Colonic mucosa (tissue), 4 donors: ENCODE results near the gene RBM45. TPM values are rescaled to one million over a fixed set of nuclear protein-coding genes. Genes with fewer than 3 reads are reported as not detected.
"Not testable (repeated sequence)": the region's sequence is repeated elsewhere in the genome, so short reads cannot be mapped to it uniquely, and the experiment has no call there.

Experiments used
- DNase-seq: peaks from one replicate; pipeline ENCODE4 v3.0.0-alpha.2; 2020
- H3K27ac ChIP-seq: fragments of 200-600 bp; one replicate; pipeline ENCODE4 v1.8.0; 2021
- H3K27me3 ChIP-seq: fragments of 200-600 bp; one replicate; pipeline ENCODE4 v1.8.0; 2021
- H3K36me3 ChIP-seq: fragments of 200-600 bp; one replicate; pipeline ENCODE4 v1.8.0; 2021
- H3K4me1 ChIP-seq: fragments of 200-600 bp; one replicate; pipeline ENCODE4 v1.8.0; 2021; ENCODE audit warnings: mild to moderate bottlenecking
- H3K4me3 ChIP-seq: fragments of 200-600 bp; one replicate; pipeline ENCODE4 v1.8.0; 2021
- H3K9ac ChIP-seq, 2 donors: one replicate each; pipeline ENCODE4 v1.7.0; 2013; ENCODE audit warnings: control low read depth in 2 of 2, low read depth in 2 of 2, low read length in 2 of 2
- H3K9me3 ChIP-seq: fragments of 200-600 bp; one replicate; pipeline ENCODE4 v1.8.0; 2021
- CTCF ChIP-seq: fragments of 200-600 bp; IDR thresholded peaks from one replicate; pipeline ENCODE4 v1.8.0; 2022; ENCODE audit warnings: antibody characterized with exemption, mild to moderate bottlenecking
- intact Hi-C: fragments of 100-400 bp; cut with DNase I; formaldehyde crosslinking; loops from one replicate; pipeline ENCODE4 v1.14.1; 2022
- total RNA-seq, 2 donors: library from RNA; stranded (reverse); fragmentation: NEBNext Ultra II Directional in 1 of 2; extraction: Animal tissue kit (Norgen Biotek cat#: 25700) in 1 of 2; gene quantifications; one replicate each; pipeline ENCODE4 v1.2.1, GENCODE V29; 2021
- donor health status: healthy.
- donor health status: DM: no; HTN: no; CAD: no.
- donor health status: DM: no; HTN: no; CAD: no.

The RBM45 gene
- total RNA-seq, 2 donors from 2014 or later, result 12.1 to 12.7 TPM

- Histone ChIP-seq H3K4me1 (no peaks in the 10 kb centered on the region), H3K4me3 (no peak overlapping the region), H3K27ac (no peak overlapping the region), H3K9ac (no peak overlapping the region), H3K9me3 (no peaks in the 10 kb centered on the region), H3K36me3 (no peaks in the 10 kb centered on the region), H3K27me3 (no peaks in the 10 kb centered on the region)
- intact Hi-C loops, result no loop called here
- no peak for DNase-seq
- no peak for TF ChIP-seq CTCF
Measured at GRCh38 chr2:178075006-178075326, 37.3 kb upstream of the RBM45 start.

GRCh38 chr2:178076130-178076529 is 36.1 kb upstream of the RBM45 start:
- DNase-seq, result no peak
- H3K9me3 ChIP-seq, result no peaks in the 10 kb centered on the region
- intact Hi-C loops, result no loop called here
- no peaks in the 10 kb centered on the region for H3K27me3 ChIP-seq
- H3K9ac ChIP-seq, result no peak overlapping the region
- no peaks in the 10 kb centered on the region for H3K36me3 ChIP-seq
- no peak overlapping the region for H3K27ac ChIP-seq
- no peaks in the 10 kb centered on the region for H3K4me1 ChIP-seq
- no peak overlapping the region for H3K4me3 ChIP-seq
- no peak for TF ChIP-seq CTCF

GRCh38 chr2:178079279-178079678 is 33.0 kb upstream of the RBM45 start:
- H3K27me3 ChIP-seq, result not testable (repeated sequence)

GRCh38 chr2:178082408-178083045 is 29.7 kb upstream of the RBM45 start:
- DNase-seq, result no peak
- Histone ChIP-seq H3K4me3 (no peak overlapping the region), H3K9ac (no peak overlapping the region), H3K27me3 (no peaks in the 10 kb centered on the region), H3K4me1 (no peaks in the 10 kb centered on the region), H3K9me3 (no peaks in the 10 kb centered on the region), H3K27ac (no peak overlapping the region), H3K36me3 (no peaks in the 10 kb centered on the region)
- intact Hi-C loops, result no loop called here
- no peak for TF ChIP-seq CTCF

More at GRCh38 chr2:178079279-178079678, 33.0 kb upstream of the RBM45 start:
- DNase-seq, H3K9ac ChIP-seq, H3K4me3 ChIP-seq, intact Hi-C loops, H3K4me1 ChIP-seq, H3K27ac ChIP-seq, H3K36me3 ChIP-seq, H3K9me3 ChIP-seq: not testable (repeated sequence)

- Histone ChIP-seq H3K27me3 (no peaks in the 10 kb centered on the region), H3K9me3 (no peaks in the 10 kb centered on the region), H3K9ac (no peak overlapping the region), H3K27ac (no peak overlapping the region), H3K4me3 (no peak overlapping the region), H3K36me3 (no peaks in the 10 kb centered on the region), H3K4me1 (no peaks in the 10 kb centered on the region)
- no peak for TF ChIP-seq CTCF
- DNase-seq, result no peak
- intact Hi-C loops, result no loop called here
Measured at GRCh38 chr2:178084273-178084672, 28.0 kb upstream of the RBM45 start.

GRCh38 chr2:178088774-178089270 is 23.4 kb upstream of the RBM45 start:
- no peaks in the 10 kb centered on the region for H3K4me1 ChIP-seq
- H3K4me3 ChIP-seq, result no peak overlapping the region
- intact Hi-C loops, result no loop called here
- H3K9me3 ChIP-seq, result no peaks in the 10 kb centered on the region
- no peaks in the 10 kb centered on the region for H3K36me3 ChIP-seq
- H3K27ac ChIP-seq, result no peak overlapping the region
- TF ChIP-seq CTCF, result no peak
- H3K9ac ChIP-seq, result no peak overlapping the region
- DNase-seq, result no peak
- H3K27me3 ChIP-seq, result no peaks in the 10 kb centered on the region
